Dedifferentiated amniotic fluid mesenchymal stem cell (primary cell): Measurements from ENCODE around the gene SRL.
"Not testable (repeated sequence)": the region's sequence is repeated elsewhere in the genome, so short reads cannot be mapped to it uniquely, and the experiment has no call there.

ENCODE experiments used
- DNase-seq: peaks from one replicate; pipeline ENCODE4 v3.0.0-alpha.2; 2016; ENCODE audit errors: extremely low spot score

SRL gene

DNA sequence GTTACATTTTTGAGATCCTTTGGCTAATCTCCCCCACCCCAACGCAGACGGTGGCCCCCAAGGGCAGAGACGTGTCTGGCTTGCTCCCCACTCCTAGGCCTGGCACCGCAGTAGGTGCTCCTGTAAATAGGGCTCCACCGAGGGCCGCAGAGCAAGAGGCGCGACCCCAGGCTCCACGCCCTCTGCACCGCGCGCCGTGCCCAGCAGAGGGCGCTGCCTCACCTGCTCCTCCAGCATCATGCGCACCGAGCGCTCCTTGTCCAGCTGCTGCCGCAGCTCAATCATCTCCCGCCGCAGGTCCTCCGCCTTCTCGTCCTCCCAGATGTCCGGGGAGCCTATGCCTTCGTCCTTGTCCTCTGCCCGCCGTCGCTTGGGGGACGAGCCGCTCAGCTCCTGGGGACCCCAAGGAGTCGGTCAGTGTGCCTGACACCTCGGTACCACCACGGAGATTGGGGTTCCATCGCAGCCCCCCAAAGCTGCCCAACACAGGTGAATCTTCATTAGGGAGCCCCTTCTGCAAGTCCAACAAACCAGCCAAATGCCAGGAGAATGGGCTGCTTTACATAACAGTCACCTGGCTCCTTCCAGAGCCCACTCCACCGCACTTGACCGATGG, 19.8 kb upstream of the SRL start:
- DNase-seq: no peak

DNA sequence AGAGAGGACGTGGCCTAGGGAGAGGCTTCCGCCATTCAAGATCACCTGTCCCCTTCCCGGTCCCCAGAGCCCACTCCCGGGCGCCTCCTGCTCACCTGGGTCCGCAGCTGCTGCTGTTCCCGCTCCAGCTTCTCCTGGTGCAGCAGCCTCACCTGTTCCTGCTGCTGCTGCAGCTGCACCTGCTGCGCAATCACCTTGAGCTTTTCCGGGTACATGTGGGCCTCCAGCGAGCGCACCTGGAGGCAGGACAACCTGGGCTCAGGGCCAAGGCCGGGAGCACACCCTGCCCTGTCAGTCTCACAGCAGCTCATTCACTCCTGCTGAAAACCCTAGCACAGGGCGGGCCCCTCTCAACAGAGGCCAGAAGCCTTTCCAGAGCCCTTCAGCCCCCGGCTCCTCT, 18.5 kb upstream of the SRL start:
- DNase-seq: no peak

DNA sequence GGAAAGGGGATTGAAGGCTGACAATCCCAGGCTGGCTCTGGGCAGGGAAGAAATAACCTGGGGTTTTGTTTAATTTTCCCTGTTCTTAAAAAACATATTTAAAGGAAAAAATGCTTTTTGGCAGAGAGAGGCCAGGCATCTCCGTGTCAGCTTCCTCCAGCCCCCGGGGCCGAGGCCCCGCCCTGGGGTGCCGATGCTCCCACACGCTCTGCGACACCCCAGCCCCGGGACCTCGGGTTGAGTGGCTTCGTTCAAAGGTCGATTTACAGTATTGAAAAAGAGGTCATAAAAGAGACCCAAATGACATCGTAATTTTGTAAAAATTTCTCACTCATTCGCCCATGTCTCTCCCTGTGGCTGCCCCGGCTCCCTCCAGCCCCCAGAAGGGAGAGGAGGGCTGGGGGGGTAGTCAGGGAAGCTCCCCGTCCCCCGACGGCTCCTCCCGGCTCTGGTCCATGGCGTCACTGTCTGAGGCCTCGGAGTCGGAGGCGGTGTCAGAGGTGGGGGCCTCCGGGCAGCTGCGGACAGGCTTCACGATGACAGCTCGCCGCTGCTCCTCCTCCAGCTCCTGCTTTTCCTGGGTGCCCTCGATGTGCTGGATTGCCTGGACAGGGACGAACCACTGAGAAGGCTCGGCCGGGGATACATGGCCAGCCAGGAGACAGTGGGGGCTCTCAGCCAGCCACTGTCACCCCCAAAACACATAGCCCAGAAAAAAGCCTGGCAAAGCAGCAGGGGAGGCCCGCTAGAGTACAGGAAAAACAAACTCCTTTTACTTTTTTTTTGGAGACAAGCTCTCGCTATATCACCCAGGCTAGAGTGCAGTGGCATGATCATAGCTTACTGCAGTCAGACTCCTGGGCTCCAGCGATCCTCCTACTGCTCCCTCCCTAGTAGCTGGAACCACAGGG, 16.0 kb upstream of the SRL start:
- DNase-seq: no peak

GRCh38 chr16:4253394-4254150, 11.7 kb upstream of the SRL start:
- DNase-seq: peak; percentile 99

- DNase-seq: not testable (repeated sequence)
Measured at GRCh38 chr16:4253012-4253393, 11.1 kb upstream of the SRL start.

- DNase-seq: no peak
Measured at GRCh38 chr16:4249530-4250308, 7.8 kb upstream of the SRL start.

DNA sequence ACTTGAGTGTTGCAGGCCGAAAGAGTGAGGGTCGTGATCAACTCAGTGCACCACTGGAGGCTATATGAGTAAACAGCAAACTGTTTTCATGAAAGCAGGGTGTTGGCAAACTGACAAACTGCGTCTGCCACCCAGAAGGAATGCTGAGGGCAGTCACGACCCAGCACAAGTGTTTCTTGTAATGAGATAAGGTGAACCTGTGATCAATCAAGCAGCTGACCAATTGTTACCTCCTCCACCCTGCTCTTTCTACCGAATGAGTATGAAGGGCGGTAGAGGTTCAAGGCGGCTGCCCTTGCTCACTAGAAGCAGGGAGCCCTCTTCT, 5.5 kb upstream of the SRL start:
- DNase-seq: no peak

- no peak for DNase-seq
Measured at GRCh38 chr16:4246777-4247459, 5.0 kb upstream of the SRL start.

GRCh38 chr16:4245077-4245791, 3.4 kb upstream of the SRL start:
- no peak for DNase-seq

DNA sequence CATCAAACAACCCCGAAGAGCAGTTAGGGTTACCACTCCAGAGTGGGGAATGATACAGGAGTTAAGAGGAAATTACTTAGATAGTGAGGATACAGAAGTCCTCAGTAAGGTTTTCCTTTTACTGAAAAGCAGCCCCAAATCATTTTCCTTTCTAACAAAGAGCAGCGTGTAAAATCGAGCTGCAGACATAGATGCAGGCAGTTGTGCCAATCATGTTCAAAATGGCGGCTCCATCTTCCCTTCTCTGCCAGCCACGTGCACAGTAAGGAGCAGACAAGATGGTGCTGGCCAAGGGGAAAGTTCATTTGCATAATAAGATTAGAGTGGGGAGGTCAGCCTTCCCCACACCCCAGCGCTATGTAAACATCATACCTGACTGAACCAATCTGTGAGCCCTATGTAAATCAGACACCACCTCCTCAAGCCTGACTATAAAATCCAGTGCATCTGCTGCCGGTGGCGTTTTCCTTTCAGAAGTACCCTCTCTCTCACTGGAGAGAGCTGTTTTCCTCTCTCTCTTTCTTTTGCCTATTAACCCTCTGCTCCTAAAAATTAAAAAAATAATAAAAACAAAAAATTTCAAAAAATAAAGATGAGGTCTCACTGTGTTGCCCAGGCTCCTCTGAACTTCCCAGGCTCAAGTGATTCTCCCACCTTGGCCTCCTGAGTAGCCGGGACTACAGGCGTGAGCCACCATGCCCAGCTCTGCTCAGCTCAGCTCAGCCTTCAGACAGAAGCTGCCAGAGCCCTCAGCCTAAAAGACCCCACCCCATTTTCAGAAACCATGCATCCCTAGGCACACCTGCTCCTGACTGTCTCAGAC, 2.6 kb upstream of the SRL start:
- no peak for DNase-seq

DNA sequence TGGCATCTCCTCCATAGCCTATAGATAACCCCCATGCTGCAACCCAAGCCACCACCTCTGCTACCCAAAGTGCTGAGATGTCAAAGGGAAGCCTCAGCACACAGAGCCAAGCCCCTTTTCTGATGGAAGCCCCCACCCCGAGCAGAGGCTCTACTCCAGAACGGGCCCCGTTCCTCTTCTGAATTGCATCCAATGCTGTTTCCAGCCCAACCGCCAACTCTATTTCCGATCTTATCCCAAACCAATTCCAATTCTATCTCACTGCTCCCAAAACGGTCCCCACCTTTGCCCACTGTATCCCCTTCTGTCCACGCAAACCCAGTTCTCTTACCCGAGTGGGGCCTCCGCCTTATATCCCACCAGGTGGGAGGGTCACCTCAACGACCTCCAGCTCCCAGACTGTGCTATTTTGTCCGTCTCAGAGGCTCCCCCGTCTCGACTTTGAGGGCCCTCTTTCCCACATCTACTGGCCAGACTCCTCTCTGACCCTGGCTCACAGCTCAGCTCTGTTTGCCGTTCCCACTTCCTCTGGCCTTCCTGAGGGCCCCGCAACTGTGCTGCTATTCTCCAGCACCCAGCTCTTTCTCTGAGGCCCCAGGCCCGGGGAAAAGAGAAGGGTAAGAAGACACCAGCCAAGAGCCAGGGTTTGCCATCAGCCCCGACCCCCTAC, 487 bp downstream of the SRL start:
- DNase-seq: no peak

DNA sequence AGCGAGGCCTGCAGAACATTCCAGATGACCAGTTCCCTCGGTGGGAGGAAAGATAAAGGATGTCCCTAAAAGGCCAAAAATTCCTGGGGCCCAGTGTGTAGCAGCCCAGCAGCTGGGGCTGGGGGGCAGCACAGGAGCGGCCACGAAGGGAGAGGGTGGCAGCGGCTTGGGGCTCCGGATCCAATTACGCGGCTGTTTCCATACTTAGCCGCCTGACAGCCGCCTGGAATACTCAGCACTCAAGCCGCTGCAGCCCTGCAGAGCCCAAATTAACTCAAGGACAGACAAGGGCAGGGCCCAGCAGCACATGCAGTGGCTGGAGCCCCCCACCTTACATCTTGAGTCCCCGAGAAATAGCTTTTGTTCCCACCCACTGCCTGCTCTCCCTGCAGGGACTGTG, 1.3 kb downstream of the SRL start:
- DNase-seq: no peak

DNA sequence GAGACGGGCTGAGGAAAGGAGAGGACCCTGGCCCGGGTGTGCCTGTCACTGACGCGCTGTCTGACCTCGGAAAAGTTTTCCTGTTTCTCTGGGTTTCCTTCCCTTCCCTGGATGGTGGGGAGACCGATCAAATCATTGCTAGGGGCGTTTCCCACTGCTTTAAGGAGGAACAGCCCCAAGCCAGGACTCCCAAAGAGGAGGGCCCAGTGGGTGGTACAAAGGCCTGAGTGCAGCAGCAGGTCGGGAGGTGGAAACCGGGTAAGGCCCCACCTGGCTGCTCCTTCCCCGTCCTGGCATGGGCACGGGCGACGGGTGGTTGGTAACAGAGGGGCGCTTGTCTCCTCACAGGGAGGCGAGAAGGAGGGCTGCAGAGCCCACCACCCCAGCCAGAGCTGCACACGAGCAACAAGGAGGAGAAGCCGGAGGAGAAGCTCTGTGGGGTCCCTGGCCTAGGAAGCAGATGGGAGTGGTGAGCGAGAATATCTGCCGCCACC, 2.2 kb downstream of the SRL start:
- DNase-seq: no peak

DNA sequence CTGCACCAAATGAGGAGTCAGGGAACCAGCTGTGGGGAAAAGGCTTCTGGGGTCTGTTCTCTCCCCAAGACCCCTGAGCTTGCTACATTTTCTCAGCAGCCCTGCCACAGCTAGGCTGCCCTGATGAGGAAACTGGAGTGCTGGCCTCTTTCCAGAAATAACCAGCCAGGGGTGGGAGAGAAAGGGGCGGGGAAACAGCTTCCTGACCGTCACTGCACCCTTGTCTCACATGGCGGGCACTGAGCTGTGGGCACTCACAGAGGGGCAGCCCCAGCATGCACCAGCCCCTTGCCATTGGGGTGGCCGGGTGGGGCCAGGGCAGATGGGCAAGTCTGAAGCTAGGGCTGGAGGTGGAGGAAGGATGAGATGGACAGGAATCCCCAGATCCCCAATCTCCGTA, 2.9 kb downstream of the SRL start:
- no peak for DNase-seq

DNA sequence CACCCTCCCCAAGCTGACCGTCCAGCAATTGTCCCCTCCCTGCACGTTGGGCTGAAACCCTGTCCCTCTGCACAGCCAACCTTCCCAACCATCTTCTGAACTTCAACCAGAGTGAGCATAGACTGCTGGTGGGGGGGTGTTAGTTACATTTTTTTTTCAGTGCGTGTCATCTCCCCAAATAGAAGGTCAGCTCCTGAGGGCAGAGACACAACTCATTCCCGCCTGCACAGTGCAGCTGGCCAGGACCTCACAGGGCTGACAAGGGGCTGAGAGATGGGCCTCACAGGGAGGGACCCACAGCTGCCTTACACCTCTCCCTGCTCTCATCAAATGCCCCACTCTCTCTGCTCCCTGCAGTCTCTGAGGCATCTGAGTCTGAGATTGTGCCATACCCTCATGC, 8.4 kb downstream of the SRL start:
- DNase-seq: no peak

DNA sequence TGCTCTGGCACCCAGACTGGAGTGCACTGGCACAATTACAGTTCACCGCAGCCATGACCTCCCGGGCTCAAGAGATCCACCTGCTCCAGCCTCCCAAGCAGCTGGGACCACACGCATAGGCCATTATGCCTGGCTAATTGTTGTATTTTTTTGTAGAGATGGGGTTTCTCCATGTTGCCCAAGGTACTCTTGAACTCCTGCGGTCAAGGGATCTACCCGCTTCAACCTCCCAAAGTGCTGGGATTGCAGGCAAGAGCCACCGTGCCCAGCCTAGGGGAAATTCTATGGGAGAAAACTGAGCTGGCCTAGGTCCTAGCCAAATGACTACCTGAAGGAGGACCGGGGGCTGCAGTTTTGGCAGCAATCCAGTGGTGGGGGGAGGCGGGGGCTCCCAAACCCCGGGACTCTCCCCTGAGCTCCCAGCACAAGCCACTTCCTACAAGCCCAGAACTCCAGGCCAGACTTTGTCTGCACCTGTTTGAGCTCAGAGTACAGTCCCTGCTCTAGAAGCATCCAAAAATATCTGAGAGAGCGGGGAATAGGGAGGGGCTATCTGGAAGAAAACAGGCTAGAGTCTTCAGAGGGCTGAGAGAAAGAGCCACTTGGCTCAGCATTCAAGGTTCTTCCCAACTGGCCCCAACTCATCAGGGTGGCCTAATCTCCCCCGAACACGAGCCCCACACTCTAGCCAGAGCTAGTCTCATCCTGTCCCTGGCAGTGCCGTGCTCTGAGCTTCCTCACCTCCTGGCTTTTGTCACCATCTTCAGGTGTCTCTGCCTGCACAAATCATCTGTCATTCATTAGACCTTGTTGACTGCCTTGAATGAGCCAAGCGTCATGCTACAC, 9.1 kb downstream of the SRL start:
- DNase-seq: no peak

GRCh38 chr16:4231886-4232285, 10.0 kb downstream of the SRL start:
- DNase-seq: no peak

DNA sequence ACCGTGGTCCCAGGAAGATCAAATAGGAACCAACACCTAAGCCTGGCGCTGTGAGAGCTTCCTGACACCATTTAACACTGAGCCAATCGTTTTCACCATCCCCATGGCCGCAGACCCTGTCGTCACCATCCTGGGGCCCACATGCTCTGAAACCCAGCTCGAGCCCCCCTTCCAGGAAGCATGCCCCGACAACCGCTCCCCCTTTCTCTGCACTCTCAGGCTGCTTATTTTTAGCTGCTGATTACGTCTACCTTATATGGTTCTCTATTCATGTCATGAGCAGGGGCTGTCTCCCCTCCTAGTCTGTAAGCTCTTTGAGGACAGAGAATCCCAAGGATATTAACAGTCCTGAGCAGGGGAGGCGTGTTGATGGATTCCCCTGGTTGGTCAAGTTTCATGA, 10.5 kb downstream of the SRL start:
- DNase-seq: no peak

GRCh38 chr16:4227040-4227332, 14.9 kb downstream of the SRL start:
- no peak for DNase-seq
